HG02588 (cell line): ENCODE data around the gene PTCD3.
A peak's percentile ranks its signal among the peaks of the same experiment; 100 is the strongest.

Source experiments
- ATAC-seq: cut with Tn5 transposase; IDR thresholded peaks from one replicate; pipeline ENCODE4 v1.9.1; 2021; ENCODE audit warnings: mild to moderate bottlenecking, moderate library complexity; ENCODE audit not compliant: unreplicated experiment

Gene PTCD3

DNA sequence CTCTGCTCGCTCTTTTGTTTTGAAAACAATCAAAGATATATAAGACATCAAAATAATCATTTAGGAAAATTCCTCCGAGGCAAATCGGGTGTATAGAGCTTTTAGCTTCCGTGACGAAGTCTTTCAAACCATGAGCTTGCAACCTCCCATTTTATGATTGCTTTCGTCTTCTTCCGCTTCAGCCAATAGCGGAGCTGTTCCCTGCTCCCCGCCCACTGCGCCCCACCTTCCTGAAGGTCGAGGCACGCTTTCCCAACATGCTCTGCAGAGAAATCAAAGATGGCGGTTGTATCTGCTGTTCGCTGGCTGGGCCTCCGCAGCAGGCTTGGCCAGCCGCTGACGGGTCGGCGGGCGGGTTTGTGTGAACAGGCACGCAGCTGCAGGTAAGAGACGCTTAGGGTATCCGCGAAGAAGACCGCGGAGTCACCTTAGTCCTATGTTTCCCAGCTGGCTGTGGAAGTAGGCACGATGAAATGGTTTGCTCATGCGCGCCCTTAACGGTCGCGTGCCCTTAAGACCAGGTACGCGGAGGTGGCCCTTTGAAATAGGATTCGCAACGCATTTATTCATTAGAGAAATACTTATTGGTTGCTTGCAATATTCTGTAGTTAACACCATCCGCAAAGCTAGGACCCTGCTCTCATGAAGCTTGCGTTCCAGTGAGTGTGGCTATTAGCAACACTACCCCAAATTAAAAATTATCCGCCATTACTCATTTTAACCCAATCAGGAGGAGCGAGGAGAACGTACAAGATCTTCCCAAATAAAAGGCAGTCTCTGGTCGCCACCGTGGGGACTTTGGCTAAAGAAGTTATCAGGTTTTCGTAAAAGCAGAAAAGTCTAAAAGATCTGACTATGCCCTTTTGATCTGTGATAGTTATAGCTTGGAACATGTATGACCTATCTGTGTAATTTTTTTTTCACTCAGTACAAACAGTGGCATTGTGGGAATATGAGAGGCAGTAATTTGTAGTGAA, at the start of gene PTCD3:
Gene PTCD3 (plus strand): TSS at position 267 of the 977 bp plus-strand sequence. CDS start 13 bp downstream, at position 280.
- peak; percentile 91 for ATAC-seq

DNA sequence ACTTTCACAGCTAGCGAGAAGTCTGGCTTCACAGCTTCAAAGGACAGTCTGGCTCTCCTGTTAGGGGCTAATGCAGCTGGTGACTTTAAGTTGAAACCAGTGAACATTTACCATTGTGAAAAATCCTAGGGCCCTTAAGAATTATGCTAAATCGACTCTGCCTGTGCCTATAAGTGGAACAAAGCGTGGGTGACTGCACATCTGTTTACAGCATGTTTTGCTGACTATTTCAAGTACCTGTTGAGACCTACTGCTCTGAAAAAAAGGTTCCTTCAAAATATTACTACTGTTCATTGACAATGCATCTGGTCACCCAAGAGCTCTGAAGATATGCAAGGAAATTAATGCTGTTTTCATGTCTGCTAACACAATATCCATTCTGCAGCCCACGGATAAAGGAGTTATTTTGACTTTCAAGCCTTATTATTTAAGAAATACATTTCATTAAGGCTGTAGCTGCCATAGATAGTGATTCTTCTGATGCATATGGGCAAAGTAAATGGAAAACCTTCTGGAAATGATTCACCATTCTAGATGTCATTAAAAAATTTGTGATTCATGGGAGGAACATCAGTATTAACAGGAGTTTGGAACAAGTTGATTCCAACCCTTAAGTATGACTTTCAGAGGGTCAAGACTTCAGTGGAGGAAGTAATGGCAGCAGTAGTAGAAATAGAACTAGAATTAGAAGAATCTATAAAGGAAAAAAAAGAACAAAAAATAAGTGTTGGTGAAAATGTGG, 49.3 kb upstream of the PTCD3 start:
- no peak for ATAC-seq

DNA sequence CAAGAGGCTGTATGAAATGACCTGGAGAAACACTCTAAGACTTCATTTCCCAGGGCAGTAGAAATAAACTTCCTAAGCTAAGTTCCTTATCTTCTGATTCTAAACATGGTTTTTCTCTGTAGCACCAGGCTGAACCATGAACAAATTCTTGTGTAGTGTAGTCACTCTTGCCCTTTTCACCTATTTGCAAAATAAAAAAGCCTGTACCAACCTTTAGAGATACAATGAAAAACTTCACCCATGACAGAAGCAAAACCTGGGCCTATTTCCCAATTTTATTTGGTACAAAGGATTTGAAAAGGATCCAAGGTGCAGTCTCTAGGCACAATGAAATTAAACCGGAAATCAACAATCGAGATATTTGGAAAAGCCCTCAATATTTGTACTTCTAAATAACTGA, 44.0 kb upstream of the PTCD3 start:
- ATAC-seq: no peak

DNA sequence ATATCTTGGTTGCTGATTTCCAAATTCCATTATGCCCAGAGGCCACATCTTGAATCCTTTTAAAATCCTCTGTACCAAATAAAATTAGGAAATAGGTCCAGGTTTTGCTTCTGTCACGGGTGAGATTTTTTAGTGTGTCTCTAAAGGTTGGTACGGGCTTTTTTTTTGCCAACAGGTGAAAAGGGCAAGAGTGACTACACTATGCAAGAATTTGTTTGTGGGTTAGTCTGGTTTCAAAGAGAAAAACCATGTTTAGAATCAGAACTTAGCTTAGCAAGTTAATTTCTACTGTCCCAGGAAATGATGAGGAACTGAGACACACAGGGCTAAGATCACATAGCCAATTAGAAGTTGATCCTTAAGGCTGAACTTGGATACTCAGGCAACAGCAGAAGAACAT, 42.0 kb upstream of the PTCD3 start:
- ATAC-seq: no peak

DNA sequence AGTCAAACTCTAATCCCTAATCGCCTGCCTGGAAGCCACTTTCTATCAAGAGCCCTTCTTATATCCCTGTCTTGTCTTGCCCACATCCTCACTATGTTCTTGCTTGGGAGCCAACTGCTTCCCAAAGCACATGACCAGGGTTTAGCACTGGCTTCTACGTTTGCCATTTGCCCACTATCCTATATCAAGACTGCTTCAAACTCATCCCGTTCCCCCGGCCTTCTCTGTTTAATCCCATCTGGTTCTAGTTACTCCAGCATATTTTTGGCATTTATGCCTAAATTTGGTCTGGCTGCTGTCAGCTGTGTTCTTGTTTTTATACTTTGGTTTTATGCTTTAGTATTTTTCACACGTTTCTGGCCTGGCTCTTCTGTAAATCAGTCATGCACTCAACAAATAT, 40.5 kb upstream of the PTCD3 start:
- no peak for ATAC-seq

DNA sequence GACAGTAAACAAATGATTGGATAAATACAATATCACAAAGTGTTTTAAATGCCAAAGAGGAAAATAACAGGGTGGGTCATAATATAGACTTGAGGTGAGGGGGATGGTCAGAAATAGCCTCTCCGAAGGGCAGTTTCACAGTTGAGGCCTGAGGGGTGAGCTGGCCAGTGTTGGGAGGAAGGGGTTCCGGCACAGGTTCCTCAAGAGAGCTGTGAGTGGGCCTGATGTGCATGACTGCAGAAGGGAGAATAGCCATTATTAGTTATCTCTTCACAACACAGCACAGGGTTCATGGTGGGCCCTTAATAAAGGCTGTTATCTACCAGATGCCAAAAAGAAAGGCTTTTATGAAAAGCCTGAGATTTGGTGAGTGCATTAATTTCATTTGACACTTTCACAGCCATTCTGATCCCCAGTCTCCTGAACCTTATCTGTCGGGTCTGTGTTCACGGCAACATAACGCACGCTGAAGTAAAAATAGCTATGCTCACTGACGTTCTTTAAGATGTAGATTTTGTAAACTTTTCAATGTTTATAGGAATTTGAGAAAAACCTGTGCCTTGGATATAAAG, 39.9 kb upstream of the PTCD3 start:
- no peak for ATAC-seq

DNA sequence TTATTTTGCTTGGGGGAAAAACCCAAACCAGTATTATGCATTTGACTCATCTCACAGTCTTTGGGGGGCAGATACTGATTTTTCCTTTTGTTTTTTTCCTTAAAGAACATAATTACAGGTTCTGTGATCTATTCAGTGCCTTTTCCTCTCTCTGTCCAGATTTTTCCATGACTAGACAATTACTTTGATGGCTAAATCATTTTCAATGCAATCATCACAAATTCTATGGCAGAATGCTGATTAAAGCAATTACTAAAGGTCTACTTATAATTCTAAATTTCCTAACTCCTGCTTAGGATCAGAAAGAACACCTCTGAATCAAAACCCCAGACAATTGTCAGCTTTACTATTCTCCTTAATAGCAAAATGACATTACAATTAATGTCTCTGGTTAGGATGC, 39.1 kb upstream of the PTCD3 start:
- ATAC-seq: no peak

DNA sequence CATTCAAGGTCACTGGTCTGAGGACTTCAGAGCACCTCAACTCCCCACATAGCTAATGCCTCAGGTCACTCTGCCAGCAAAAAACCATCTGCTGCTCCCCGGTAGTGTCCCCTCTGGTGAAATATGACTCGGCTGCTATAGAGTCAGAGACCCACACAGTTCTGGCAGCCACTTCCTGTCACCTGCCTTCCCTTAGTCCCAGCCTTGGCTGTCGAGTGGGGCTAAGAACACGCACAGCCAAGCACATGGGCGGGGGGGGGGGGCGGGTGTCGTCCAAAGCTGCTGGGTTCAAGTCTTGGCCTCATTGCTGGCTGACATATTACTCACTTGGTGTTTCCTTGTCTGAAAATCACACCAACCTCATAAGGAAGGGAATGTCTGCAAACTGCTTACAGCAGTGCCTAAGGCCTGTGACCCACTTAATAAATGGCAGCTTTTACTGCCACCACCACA, 37.9 kb upstream of the PTCD3 start:
- ATAC-seq: no peak

DNA sequence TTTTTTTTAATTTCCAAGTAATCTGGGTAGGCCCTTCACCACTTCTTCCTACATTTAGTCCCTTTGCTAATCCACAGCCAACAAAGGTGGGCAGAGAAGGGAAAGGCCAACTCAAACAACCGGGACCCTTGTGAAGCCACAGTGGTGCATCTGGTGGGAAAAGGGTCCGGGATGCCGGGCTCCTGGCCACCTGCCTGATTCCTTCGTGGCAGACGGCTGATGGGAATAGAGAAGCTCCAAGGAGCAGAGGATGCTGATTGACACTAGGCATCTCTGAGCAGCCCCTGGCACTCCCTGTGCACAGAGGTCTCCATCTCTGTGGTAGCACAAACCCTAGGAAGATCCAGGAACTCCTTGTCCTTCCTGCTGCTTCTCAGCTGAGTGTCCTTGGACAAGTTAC, 37.4 kb upstream of the PTCD3 start:
- ATAC-seq: no peak

DNA sequence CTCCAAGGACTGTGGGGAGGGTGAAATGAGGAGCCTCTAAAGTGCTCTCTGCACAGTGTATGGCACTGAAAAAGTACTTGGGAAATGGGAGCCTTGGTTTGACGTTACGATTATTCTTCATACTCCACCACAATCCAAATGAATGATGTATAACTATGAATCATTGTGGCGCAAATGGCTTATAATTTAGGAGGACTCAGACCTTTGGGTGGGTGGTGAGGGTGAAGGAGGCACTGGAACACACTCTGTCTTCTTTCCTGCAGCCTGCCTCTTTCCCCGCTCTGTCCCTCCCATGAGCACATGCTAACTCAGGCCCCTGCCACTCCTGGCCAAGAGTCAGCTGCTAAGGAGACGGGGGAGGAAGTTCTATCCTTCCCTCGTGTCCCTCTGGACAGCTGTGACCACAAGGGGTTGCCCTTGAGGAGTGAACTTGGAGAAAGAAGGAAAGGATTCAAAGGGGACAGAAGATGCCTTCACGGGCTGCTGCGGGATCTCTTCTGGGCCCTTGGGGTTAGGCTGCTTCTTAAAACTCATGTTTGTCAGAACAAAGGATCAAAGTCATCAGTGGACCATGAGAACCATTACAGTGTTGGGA, 36.8 kb upstream of the PTCD3 start:
- no peak for ATAC-seq

DNA sequence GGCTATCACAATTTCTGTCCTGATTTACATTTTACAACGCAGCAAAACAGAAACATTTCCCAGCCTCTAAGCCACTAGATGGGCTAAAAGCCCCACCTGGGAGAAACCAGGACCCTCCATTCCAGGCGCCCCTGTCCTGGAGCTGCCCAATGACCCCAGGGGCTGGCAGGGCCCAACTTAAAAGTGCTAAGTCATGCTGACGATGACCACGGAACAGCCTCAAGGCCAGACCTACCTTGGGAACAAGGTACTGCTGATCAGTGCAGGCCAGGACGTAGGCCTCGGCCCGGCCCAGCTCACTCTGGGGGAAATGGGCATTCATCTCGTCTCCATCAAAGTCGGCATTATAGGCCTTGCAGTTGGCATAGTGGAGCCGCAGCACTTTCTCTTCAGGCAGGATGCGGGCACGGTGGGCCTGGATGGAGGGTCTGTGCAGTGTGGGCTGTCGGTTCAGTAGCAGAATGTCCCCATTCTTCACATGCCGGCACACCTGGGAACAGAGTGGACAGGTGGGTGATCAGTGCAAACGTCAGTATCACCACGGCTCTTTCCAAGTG, 36.2 kb upstream of the PTCD3 start:
- no peak for ATAC-seq

DNA sequence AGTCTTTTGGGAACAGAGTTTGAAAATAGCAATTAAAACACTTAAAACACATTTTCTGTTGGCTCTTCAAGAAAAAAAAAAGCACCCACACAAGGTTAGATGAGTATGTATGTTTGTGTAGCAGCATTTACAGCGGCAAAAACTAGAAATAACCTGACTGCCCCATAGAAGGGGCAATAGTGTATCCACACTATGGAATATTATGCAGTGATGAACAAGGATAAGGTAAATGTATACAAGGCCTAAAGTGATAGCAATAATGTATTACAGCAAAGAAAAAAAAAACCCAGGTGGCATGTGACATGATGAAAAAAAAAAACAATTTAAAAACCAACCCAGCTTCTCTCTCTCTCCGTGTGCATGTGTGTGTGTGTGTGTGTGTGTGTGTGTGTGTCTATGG, 35.2 kb upstream of the PTCD3 start:
- ATAC-seq: no peak

DNA sequence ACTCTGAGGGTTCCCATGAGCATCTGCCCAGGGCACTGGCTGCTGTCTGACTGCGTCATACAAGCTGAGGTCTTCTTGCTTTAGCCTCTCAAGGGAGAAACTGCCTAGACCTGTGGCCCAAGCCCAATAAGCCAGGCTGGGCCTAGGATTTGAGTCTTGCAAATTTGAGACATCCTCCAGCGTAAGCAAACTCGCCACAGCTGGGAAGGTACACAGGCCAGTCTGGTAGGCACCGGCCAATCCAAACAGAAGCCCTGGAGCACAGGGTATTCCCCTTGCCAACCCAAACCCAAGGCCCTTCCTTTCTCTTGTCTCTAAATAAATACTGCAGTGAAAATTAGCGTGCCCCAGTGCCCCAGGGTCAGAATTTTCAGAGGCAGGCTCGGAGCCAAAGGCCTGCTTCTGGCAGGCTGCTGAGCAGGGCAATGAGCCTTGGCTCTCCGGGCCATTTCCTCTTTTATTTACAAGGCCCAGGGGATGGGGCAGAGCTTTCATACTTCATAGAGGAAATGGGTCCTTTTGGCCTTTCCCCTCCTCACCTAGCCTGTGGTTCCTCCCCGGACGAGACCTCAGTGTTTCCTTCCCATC, 33.7 kb upstream of the PTCD3 start:
- ATAC-seq: peak; percentile 65

DNA sequence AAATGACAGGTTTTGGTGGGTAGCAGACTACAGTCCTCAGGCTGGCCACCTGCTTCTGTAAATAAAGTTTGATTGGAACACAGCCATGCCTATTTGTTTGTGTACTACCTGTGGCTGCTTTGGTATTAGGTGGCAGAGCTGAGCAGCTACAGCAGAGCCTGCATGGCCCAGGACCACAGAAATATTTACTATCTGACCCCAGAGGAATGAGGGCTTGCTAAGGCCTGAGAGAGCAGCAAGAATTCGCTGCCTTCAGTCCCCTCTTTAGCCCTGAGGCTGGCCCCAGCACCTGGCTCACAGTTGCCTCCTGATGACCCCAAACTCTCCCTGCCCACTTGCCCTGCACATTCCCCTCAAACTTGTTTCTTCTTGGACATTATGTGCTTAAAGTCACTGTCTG, 32.8 kb upstream of the PTCD3 start:
- no peak for ATAC-seq

DNA sequence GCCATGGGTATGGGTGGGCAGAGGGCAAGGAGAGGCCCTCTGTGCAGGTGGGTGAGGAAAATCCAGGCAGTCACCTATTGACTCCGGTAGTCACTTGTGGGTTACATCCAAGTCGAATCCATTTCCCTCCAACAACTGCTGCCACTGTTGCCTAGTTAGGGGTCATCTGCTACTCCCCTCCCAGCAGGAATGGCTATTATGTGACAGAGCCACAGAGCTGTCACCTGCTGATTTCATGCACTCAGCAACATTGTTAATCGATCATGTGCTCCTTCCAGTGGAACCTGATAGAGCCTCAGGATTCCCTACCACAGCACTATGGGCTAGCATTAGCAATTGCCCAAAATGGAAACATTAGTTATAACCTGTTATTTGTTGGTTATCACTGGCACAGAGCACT, 31.8 kb upstream of the PTCD3 start:
- no peak for ATAC-seq

DNA sequence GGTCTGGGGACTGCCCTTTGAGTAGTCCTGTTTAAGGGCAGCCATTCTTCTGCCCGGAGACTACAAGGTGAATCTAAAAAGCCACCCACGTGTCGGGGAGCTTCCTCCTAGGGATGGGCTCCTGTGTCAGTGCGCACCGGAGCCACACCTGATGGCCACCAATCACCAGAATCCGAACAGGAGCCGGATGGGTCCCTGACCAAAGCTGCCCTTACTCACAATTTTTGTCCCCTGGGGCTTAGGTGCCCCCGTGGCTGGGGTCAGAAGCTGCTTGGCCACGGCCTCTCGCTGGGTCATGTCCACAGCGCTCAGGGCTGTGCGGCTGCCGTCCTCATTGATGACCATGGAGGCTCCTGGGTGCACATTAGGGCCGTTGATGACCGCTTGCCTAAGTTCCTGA, 31.2 kb upstream of the PTCD3 start:
- no peak for ATAC-seq

DNA sequence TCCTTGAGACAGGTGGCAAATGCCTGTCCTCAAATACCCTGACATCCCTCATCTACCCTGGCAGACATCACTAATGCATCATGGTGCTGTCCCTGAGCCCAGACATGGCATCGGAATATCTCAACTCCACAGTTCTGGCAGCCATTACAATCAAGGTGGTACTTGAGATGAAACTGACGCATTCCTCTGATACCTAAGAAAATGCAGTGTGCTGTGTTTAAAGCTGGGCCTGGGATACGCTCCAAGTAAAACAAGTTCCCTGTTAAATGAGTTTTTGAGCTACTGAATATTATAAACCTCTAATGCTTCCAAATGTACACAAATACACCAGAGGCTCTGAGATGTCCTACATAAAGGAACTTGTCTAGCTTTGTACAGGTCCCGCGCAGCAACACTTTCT, 30.1 kb upstream of the PTCD3 start:
- ATAC-seq: no peak

DNA sequence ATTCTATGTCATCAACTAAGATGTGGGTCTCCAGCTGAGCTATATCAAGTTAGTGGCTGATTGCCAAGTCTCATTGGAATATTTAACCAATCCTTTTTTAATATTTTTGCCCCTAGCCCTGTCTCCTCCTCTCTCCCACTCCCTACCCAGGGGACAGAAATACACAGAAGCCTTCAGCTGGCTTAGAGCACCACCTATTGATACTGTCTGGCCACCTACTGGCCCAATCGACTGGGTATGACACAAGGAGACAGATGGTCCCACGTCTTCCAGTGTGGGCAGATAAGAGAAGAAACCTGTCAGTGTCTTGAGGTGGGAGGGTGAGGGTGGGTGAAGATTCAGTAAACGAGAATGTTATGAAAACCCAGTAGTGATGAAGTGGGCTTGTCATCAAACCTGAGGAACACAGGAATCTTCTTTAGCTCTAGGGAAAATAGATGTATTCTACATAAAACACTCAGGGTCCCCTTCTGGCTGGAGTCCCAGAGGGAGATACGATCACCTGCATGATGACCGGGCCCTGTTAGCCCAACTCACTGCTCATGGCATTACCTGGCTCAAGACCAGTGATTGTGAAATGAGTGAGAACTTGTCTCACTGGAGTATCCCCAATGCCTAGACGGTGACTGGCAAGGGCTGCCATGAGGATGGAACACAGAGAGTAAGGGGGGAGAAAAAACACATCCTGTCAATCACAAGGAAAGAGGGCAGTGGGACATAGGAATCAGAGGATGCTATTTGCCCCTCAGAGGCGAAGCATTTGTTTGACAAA, 27.1 kb upstream of the PTCD3 start:
- no peak for ATAC-seq

DNA sequence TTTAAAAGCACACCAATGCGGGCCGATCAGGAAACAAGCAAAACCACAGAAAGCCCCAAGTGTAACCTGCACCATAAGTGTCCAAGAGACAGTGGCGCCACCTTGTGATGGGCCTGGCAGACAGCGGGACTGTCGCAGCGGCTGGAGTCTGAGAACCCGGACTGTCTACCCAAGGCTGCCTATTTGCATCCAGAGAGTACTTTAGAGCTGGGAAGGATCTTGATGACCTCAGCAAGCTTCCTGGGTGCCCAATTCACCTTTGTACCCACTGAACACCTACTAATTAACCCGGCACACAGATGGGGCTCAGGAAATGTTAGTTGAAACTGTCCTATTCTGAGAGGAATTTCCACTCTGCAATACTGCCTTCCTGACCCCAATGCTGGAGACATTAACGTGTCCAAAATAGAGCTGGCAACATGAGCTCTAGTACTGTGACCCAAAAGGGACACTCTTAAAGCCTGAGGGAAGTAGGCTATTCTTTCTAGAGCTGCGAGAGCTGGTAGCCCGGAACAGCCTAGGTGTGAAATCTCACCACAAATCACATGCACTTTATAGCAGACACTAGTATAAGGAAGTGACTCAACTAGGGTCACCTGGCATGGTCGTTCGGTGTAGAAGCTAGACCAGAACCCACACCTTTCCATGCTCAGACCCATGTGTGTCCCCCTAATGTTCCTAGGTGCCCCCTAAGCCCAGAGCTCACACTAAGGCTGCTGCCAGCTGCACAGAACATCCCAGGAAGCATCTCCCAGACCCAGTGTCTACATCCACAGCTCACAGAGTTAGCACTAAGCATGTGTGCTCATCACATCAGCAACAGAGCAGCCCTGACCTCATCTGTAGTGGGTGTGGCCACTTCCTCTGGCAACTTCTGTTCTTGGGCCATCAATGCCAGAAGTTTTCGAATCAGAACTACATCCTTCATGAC, 25.8 kb upstream of the PTCD3 start:
- peak; percentile 76 for ATAC-seq
